Measurements from ENCODE around the gene SPSB4. TPM values are rescaled to one million over a fixed set of nuclear protein-coding genes. Genes with fewer than 3 reads are reported as not detected.

SPSB4 gene
- total RNA-seq, 1 donor from 2014 or later = 2.2 TPM

DNA sequence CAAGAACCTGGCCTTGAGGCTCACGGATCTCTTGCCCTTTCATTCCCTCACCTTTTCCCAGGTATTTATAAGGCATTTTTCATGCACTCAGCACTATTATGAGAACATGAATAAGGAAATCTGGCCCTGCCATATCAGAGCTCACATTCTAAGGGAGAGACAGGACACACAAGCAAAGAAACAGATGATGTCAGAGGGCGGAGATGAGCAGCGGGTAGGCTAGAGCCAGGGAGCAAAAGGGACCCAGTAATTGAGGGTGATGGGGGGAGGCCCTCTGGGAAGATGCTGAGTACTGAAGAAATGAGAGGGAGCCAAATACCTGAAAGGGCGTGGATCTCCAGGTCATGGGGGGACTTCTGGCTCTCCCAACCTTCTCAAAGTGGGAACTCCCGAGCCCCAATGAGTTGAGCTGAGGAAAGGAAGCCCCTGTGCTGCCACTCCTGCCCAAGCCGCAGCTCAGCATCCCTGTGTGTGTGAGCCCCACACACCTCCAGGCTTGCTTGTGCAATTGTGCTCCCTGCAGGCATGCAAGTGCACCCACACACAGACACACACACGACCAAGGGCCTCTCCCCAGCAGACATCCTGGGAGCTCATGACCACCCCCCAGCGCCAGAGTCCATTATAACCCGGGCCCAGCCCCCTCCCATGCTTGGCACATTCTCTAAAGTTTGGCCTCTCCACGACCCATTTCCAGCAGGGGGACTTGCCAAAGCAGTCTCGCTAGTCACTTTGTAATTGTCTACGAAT is 99.1 kb downstream of the SPSB4 start:
- Mint-ChIP-seq H3K27ac (ENCODE audit: unreplicated experiment) (no peak overlapping the region), H3K4me1 (ENCODE audit: low read depth, unreplicated experiment) (peaks cover 3% of the 10 kb centered on the region), H3K9me3 (ENCODE audit: unreplicated experiment) (no peaks in the 10 kb centered on the region), H3K36me3 (ENCODE audit: low read depth, unreplicated experiment) (no peaks in the 10 kb centered on the region), H3K4me3 (ENCODE audit: unreplicated experiment) (no peak overlapping the region), H3K27me3 (ENCODE audit: low read depth, unreplicated experiment) (peaks cover 16% of the 10 kb centered on the region)
- Histone ChIP-seq H4K20me1 (ENCODE audit: insufficient read depth, low read length) (no peaks in the 10 kb centered on the region), H3K27me3 (ENCODE audit: insufficient read depth, low read length) (no peaks in the 10 kb centered on the region), H3K79me2 (ENCODE audit: insufficient read depth, low read length) (no peaks in the 10 kb centered on the region), H3K27ac (ENCODE audit: low read depth, low read length) (no peak overlapping the region), H3K9ac (ENCODE audit: low read length) (no peak overlapping the region), H3K4me2 (ENCODE audit: low read length) (no peak overlapping the region), H3K9me3 (ENCODE audit: insufficient read depth, low read depth, low read length) (no peaks in the 10 kb centered on the region), H3K4me3 (ENCODE audit: insufficient read depth, low read depth, low read length) (no peak overlapping the region), H3K36me3 (ENCODE audit: insufficient read depth, low read length) (no peaks in the 10 kb centered on the region), H3K4me1 (ENCODE audit: insufficient read depth, low read length) (no peaks in the 10 kb centered on the region), H2AFZ (ENCODE audit: low read depth, low read length) (no peak overlapping the region)
- TF ChIP-seq, protein P1, sequence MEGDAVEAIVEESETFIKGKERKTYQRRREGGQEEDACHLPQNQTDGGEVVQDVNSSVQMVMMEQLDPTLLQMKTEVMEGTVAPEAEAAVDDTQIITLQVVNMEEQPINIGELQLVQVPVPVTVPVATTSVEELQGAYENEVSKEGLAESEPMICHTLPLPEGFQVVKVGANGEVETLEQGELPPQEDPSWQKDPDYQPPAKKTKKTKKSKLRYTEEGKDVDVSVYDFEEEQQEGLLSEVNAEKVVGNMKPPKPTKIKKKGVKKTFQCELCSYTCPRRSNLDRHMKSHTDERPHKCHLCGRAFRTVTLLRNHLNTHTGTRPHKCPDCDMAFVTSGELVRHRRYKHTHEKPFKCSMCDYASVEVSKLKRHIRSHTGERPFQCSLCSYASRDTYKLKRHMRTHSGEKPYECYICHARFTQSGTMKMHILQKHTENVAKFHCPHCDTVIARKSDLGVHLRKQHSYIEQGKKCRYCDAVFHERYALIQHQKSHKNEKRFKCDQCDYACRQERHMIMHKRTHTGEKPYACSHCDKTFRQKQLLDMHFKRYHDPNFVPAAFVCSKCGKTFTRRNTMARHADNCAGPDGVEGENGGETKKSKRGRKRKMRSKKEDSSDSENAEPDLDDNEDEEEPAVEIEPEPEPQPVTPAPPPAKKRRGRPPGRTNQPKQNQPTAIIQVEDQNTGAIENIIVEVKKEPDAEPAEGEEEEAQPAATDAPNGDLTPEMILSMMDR (IDR thresholded peaks at IDR 0.05; ENCODE audit: insufficient read depth, low read depth, low read length) = no peak
- no peak for TF ChIP-seq EZH2 (IDR thresholded peaks at IDR 0.05; ENCODE audit: insufficient read depth, low read length)
- DNase-seq (ENCODE audit: low read depth) (no peak), FAIRE-seq (no peak)

DNA sequence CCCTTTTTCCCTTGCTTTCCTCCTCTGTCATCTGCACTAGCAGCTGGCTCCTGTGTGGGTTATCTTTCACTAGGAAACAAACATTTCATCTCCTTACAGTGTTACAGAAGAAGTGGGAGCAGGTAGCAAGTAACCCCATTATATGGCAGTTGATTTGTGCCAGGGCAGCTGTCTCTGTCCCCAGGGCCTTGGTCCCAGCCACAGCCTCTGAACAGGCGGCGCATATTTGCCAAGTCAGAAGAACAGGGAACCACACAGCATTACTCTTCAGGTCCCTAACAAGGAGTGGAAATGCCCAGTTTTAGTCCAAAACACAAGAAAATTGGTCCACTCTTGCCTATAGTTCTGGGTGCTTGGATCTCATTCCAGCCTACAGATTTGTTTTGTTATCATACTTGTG is 99.8 kb downstream of the SPSB4 start:
- DNase-seq (ENCODE audit: low read depth) (no peak), FAIRE-seq (no peak)
- Histone ChIP-seq H4K20me1 (ENCODE audit: insufficient read depth, low read length) (no peaks in the 10 kb centered on the region), H3K27ac (ENCODE audit: low read depth, low read length) (no peak overlapping the region), H3K4me1 (ENCODE audit: insufficient read depth, low read length) (no peaks in the 10 kb centered on the region), H2AFZ (ENCODE audit: low read depth, low read length) (no peak overlapping the region), H3K27me3 (ENCODE audit: insufficient read depth, low read length) (no peaks in the 10 kb centered on the region), H3K79me2 (ENCODE audit: insufficient read depth, low read length) (no peaks in the 10 kb centered on the region), H3K9me3 (ENCODE audit: insufficient read depth, low read depth, low read length) (no peaks in the 10 kb centered on the region), H3K4me3 (ENCODE audit: insufficient read depth, low read depth, low read length) (no peak overlapping the region), H3K4me2 (ENCODE audit: low read length) (no peak overlapping the region), H3K9ac (ENCODE audit: low read length) (no peak overlapping the region), H3K36me3 (ENCODE audit: insufficient read depth, low read length) (no peaks in the 10 kb centered on the region)
- TF ChIP-seq EZH2 (IDR thresholded peaks at IDR 0.05; ENCODE audit: insufficient read depth, low read length) = no peak
- TF ChIP-seq, protein P1 (IDR thresholded peaks at IDR 0.05; ENCODE audit: insufficient read depth, low read depth, low read length) = no peak
- no peaks in the 10 kb centered on the region for H3K9me3 Mint-ChIP-seq (ENCODE audit: unreplicated experiment)
- H3K4me1 Mint-ChIP-seq (ENCODE audit: low read depth, unreplicated experiment) = peaks cover 3% of the 10 kb centered on the region
- H3K36me3 Mint-ChIP-seq (ENCODE audit: low read depth, unreplicated experiment) = no peaks in the 10 kb centered on the region
- H3K27ac Mint-ChIP-seq (ENCODE audit: unreplicated experiment) = no peak overlapping the region
- no peak overlapping the region for H3K4me3 Mint-ChIP-seq (ENCODE audit: unreplicated experiment)
- H3K27me3 Mint-ChIP-seq (ENCODE audit: low read depth, unreplicated experiment) = peaks cover 16% of the 10 kb centered on the region

DNA sequence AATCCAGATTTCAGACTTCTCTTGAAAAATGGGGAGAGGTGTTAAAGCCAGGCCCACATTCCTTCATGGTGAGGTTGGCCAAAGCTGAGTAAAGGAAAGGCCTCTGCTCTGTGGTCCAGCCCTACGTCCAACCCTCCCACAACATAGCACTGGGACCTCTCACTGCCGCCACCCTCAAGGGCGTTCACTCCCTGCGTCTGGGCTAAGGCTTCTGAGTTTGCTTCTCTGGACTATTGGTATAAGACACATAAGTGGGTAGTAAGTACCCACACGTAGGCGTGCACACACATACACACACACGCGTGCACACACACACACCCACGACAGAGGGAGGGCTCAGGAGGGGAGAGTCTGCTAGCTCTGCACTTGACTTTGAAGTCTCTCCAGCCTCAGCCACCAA is 100.3 kb downstream of the SPSB4 start:
- Histone ChIP-seq H3K79me2 (ENCODE audit: insufficient read depth, low read length) (no peaks in the 10 kb centered on the region), H3K36me3 (ENCODE audit: insufficient read depth, low read length) (no peaks in the 10 kb centered on the region), H3K9ac (ENCODE audit: low read length) (no peak overlapping the region), H3K27me3 (ENCODE audit: insufficient read depth, low read length) (no peaks in the 10 kb centered on the region), H3K9me3 (ENCODE audit: insufficient read depth, low read depth, low read length) (no peaks in the 10 kb centered on the region), H3K4me3 (ENCODE audit: insufficient read depth, low read depth, low read length) (no peak overlapping the region), H3K4me1 (ENCODE audit: insufficient read depth, low read length) (no peaks in the 10 kb centered on the region), H3K27ac (ENCODE audit: low read depth, low read length) (no peak overlapping the region), H4K20me1 (ENCODE audit: insufficient read depth, low read length) (no peaks in the 10 kb centered on the region), H3K4me2 (ENCODE audit: low read length) (no peak overlapping the region), H2AFZ (ENCODE audit: low read depth, low read length) (no peak overlapping the region)
- TF ChIP-seq EZH2 (IDR thresholded peaks at IDR 0.05; ENCODE audit: insufficient read depth, low read length) = no peak
- TF ChIP-seq, protein P1 (IDR thresholded peaks at IDR 0.05; ENCODE audit: insufficient read depth, low read depth, low read length) = no peak
- H3K4me1 Mint-ChIP-seq (ENCODE audit: low read depth, unreplicated experiment) = peaks cover 3% of the 10 kb centered on the region
- no peak overlapping the region for H3K4me3 Mint-ChIP-seq (ENCODE audit: unreplicated experiment)
- peaks cover 16% of the 10 kb centered on the region for H3K27me3 Mint-ChIP-seq (ENCODE audit: low read depth, unreplicated experiment)
- FAIRE-seq = no peak
- H3K9me3 Mint-ChIP-seq (ENCODE audit: unreplicated experiment) = no peaks in the 10 kb centered on the region
- peak overlapping the region; percentile 34 for H3K27ac Mint-ChIP-seq (ENCODE audit: unreplicated experiment)
- H3K36me3 Mint-ChIP-seq (ENCODE audit: low read depth, unreplicated experiment) = no peaks in the 10 kb centered on the region
- DNase-seq (ENCODE audit: low read depth) = peak; percentile 15
